ENCODE data around the gene AHR.
"Not testable (repeated sequence)": the region's sequence is repeated elsewhere in the genome, so short reads cannot be mapped to it uniquely, and the experiment has no call there.

Gene AHR

DNA sequence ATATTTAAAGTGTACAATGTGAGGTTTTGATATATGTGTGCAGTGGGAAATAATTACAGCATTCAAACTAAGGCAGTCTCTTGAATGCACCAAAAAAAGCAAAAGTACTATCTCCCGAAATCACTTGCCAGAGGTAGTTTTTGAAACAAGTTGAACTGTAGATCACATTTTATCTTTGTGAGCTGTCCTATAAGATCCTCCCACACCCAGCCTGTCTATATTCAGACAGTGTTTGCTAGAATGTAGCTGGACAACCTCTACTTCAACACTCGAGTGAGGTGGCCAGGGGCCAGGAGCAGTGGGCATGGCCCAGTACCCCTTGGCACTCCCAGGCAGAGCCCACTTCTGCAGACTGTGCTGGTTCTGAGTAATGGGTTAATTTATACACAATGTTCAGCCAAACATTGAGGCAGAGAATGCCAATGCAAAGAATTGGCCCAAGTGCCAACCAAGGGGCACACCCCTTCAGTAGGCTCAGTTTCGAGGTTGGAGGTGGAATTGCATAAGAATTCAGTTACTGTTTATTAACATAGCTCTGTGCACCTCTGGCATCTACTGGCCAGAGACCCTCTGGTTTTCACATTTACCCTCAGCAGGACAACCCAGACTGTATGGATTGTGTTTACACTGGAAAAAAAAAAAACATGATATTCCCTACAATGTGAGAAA lies 70.5 kb downstream of the AHR start:
- DNase-seq, result no peak
- intact Hi-C loops (cut with DNase I), result no loop called here

DNA sequence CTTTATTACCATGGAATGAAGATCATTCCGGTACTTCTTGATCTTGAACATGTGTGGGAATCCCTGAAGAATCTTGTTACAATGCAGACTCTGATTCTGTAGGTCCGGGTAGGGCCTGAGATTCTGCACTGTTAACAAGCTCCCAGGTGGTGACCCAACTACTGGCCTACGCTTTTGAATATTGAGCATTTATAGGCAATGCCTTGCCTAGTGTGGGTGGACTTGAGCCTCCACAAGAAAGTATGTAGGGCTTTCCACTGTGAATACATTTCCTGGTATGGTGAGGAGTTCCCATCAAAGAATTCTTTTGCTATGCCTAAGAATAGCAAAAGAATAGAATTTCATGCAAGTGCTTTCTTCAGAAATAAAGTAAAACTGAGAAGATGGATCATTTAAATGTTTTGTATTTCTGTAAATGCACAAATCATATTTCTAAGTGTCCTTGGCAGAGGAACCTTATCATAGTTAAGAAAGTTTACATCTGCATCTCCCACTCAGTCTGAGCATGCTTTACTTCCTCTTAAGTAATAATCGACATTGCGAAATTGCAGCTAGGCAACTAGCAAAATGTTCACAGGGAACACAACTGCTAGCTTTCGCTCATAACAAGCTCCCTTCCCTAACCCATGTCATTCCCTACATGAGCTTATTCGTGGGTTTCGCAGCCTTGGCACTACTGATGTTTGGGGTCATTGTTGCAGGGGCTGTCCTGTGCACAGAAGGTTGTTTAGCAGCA lies 71.4 kb downstream of the AHR start:
- DNase-seq, result peak in 2 of 42 donors; percentile 4 to 30
- intact Hi-C loops (cut with DNase I), result no loop called here

DNA sequence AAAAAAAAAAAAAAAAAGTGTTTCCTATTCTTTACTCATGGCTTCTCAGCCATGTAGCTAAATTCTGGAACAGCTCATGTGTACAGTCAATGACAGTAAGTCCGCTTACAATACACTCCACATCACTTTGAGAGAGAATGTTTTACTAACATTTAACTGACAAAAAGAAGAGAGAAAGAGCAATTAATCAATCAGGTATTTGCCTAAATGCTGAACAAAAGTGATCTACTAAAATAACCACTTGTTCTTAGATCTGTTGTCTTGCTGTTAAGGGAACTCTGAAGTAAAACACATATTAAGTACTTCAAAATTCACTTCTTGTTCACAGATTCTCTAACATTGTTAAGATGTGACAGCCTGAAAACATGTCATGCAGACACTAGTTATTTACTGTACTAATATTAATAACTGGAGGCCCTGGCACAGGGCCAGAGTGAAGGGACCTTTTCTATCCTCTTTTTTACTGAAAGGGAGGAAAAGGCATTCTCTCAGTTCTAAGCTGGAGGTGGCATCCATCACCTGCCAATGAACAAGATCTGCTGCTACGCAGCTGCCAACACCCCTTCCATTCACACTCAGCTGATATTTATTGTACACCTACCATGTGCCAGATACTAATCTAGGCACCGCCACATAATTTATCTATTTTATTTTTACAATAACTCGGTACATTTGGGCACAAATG lies 72.6 kb downstream of the AHR start:
- intact Hi-C loops (cut with DNase I), result no loop called here
- no peak for DNase-seq

DNA sequence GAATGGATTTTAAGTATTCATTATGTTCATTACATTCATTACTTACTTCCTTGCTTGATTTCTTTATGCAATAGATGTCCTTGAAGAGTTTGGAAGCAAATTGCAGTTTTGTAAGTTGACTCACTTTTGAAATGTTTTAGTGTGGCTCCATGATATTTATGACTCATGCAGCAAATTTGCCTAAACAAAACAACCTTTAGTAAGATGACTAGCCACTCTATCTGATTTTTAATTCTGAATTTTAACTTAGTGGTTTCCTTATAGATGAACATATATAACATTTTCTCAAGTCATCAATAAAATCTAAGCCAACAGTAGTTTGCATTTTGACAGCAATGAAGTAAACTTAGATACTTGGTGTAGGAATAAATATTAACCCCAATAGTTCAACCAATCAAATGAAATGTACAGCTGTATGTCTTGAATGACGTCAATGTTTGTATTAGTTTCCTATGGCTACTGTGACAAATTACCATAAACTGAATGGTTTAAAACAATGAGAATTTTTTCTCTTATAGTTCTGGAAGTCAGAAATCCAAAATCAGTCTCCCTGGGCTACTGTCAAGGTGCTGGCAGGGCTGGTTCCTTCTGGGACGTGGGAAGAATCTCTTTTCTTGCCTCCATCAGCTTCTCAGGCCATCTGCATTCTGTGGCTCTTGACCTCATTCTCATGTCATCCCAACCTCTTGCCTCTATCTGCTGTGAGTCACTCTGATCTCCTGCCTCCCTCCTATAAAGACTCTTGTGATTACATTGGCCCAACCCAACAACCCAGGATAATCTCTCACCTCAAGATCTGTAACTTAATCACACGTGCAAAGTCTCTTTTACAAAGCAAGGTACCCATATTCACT lies 73.4 kb downstream of the AHR start:
- intact Hi-C loops (cut with DNase I), result no loop called here
- DNase-seq, result no peak

GRCh38 chr7:17374157-17374556 lies 75.7 kb downstream of the AHR start:
- intact Hi-C loops (cut with DNase I), result no loop called here

DNA sequence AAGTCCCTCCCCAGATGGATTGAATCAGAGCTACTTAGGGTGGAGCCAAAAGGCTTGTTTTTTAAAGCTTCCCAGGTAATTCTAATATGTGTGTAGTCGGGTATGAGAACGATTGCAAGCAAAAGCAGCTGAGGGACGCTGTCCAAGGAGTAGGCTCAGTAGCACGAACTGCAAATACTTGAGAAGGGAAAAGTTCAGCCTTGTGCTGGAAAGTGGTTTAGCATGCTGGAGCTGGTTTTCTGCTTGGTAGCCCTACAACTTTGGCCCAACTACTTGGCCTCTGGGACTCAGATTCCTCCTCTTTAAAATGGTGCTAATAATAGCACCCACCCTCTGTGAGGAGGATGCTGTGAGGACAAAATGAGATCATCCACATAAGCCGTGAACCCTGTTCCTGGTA lies 76.2 kb downstream of the AHR start:
- no peak for DNase-seq
- intact Hi-C loops (cut with DNase I), result no loop called here

More at GRCh38 chr7:17374157-17374556, 75.7 kb downstream of the AHR start:
- DNase-seq, result no peak

GRCh38 chr7:17376595-17376994 lies 78.1 kb downstream of the AHR start:
- no peak for DNase-seq

DNA sequence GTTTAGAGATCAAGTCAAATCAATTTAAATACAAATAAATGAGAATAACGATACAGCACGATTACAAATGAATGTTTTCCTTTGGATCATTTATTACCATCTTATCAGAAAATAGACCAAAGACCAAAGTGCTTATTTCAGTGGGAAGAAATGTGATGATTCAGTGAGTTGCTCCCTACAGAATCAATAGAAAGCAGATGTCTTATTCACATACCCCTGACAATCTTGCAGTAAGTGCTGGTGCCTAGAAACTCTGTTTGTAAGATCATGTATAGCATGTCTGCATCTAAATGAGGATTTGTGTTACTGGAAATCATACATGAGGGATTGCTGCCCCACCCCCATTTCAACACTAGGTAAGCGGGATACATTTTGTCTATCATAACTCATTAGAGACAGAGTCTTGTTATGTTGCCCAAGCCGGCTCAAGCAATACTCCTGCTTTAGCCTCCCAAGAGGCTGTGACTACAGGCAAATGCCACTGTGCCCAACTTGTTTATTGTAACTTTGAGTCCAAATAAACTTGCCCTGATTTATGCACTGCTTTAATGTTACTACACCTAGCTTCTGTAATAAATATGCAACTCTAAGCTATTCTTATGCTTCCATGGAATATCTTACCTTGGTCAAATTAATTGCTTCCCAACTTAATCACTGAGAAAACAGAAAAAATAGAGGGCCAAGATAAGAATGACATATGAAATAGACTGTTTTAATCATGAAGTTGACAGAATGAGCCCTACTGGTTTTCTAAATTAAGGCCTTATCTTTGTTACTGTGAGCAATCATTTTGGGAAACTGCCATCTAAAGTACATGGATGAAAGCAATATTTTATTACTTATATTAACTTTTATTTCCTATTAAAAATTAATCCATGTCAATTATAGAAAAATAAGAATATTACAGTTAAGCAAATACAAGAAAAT lies 82.5 kb downstream of the AHR start:
- intact Hi-C loops (cut with DNase I), result no loop called here
- no peak for DNase-seq

More at GRCh38 chr7:17376595-17376994, 78.1 kb downstream of the AHR start:
- intact Hi-C loops (cut with DNase I), result no loop called here

GRCh38 chr7:17382408-17383354 lies 84.2 kb downstream of the AHR start:
- intact Hi-C loops (cut with DNase I); DNase-seq: not testable (repeated sequence)

GRCh38 chr7:17384400-17384799 lies 85.9 kb downstream of the AHR start:
- intact Hi-C loops (cut with DNase I), result no loop called here
- DNase-seq, result no peak

DNA sequence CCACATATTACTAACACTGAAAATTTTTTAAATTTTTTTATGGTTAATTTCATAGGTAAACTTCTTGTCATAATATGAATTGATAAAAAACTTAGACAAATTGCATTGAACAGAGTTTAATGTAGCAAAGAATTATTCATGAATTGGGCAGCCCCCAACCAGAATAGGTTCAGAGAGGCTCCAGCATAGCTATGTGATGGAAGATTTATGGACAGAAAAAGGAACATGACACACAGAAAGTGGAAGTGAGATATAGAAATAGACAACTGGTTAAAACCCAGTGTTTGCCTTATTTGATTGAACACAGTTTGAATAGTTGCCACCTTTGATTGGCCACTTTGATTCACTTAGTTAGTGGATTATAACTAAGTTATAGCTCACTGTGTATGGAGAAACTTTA lies 87.2 kb downstream of the AHR start:
- intact Hi-C loops (cut with DNase I), result no loop called here
- no peak for DNase-seq

DNA sequence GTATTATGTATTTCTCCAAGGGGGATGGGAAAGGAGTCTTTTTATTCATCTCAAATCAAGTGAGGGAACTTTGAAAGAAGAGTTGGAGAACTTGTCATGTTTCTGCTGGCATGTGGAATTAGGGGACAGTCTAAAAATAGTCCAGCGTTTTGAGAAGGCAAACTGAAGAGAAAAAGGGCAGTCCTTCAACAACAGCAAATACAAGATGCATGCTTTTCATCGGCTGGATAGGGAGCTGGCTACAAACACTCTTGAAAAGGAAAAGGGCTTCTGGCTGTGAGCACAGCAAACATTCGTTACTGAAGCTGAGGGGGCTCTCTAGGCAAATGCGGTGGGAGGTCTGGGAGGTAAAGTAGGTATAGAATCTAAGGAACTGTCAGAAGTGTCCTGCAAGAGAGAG lies 91.9 kb downstream of the AHR start:
- no peak for DNase-seq
- intact Hi-C loops (cut with DNase I), result no loop called here

- intact Hi-C loops (cut with DNase I), result no loop called here
- DNase-seq, result no peak
These were observed 92.9 kb downstream of the AHR start for GRCh38 chr7:17391366-17391765.

DNA sequence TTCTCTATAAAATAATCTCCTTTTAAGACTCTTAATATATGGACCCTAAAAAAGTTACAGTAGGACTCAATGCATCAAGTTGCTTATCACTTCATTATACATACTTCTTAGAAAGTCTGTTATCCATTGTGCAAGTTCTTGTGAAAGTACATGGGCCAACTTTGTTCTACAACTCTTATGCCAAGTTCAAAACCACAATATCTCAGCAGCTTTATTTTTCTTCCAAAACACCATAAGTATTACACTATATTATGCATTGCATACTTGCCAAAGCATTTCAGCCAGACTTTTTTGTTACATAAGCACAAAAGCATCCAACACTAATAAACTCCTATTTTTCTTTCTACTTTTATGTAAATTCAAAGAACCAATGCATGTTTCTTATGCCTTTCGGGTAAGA lies 94.4 kb downstream of the AHR start:
- intact Hi-C loops (cut with DNase I), result no loop called here
- no peak for DNase-seq

DNA sequence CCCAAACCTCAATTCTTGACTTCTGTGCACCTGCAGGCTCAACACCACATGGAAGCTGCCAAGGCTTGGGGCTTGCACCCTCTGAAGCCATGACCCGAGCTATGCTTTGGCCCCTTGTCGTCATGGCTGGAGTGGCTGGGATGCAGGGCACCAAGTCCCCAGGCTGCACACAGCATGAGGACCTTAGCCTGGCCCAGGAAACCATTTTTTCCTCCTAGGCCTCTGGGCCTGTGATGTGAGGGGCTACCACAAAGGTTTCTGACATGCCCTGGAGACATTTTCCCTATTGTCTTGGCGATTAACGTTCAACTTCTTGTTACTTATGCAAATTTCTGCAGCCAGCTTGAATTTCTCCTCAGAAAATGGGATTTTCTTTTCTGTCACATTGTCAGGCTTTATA lies 96.1 kb downstream of the AHR start:
- intact Hi-C loops (cut with DNase I); DNase-seq: not testable (repeated sequence)
